ENCODE measurements around the gene STX10. TPM values are rescaled to one million over a fixed set of nuclear protein-coding genes. Genes with fewer than 3 reads are reported as not detected.
A peak's percentile ranks its signal among the peaks of the same experiment; 100 is the strongest.

Gene STX10
- total and polyA plus RNA-seq, 9 of the 15 experiments (the other 6 are each of a cell fraction or from before 2014, with no cell fraction given) = 0.51 to 66.3 (median 31.0) TPM

GRCh38 chr19:13099073-13099999 lies 50.8 kb downstream of the STX10 start (continued):
- no peak for TF ChIP-seq CHD7 (IDR thresholded peaks at IDR 0.05; ENCODE audit: low read depth, low read length)
- TF ChIP-seq BRF2 (IDR thresholded peaks at IDR 0.05; ENCODE audit: borderline replicate concordance, insufficient read depth, insufficient read length) = no peak
- no peak for TF ChIP-seq KDM1A (IDR thresholded peaks at IDR 0.05)
- TF ChIP-seq BHLHE40 (IDR thresholded peaks at IDR 0.05; ENCODE audit: low read length) = no peak
- TF ChIP-seq FOXM1 (IDR thresholded peaks at IDR 0.05; ENCODE audit: low read depth) = no peak
- no peak for TF ChIP-seq FOXM1 (CRISPR knock-in tag; IDR thresholded peaks at IDR 0.05; ENCODE audit: low read depth)
- TF ChIP-seq ARID2 (IDR thresholded peaks at IDR 0.05) = no peak
- 0 out of 2 replicates have a peak, but pooled peaks have one; percentile 13 for TF ChIP-seq ARID4B (CRISPR knock-in tag; IDR thresholded peaks at IDR 0.05)

Measured in K562 (cell line).